ENCODE data around the gene DNM3.
A peak's percentile ranks its signal among the peaks of the same experiment; 100 is the strongest.

Gene DNM3

DNA sequence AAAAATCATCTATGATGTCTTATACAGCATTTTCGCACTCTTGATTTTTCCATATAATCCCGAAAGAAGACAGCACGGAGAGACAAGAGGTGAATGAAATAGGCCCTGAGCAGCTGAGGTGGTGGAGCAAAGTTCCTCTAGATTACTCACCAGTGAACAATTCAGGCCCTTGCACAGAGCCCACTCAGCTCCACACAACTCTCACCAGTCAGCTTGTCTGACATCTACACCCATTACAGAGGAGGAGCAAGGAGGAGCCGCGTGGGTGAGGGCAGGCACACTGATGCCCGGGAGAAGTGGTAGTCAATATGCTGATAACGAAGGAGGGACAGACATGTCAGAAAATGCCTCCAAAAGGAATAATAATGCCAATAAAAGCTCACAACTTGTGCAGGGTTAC, 59.9 kb downstream of the DNM3 start:
- DNase-seq (ENCODE audit: insufficient read length, low spot score) (no peak), FAIRE-seq (no peak)
- TF ChIP-seq, protein P1, sequence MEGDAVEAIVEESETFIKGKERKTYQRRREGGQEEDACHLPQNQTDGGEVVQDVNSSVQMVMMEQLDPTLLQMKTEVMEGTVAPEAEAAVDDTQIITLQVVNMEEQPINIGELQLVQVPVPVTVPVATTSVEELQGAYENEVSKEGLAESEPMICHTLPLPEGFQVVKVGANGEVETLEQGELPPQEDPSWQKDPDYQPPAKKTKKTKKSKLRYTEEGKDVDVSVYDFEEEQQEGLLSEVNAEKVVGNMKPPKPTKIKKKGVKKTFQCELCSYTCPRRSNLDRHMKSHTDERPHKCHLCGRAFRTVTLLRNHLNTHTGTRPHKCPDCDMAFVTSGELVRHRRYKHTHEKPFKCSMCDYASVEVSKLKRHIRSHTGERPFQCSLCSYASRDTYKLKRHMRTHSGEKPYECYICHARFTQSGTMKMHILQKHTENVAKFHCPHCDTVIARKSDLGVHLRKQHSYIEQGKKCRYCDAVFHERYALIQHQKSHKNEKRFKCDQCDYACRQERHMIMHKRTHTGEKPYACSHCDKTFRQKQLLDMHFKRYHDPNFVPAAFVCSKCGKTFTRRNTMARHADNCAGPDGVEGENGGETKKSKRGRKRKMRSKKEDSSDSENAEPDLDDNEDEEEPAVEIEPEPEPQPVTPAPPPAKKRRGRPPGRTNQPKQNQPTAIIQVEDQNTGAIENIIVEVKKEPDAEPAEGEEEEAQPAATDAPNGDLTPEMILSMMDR (IDR thresholded peaks at IDR 0.05; ENCODE audit: insufficient read depth, missing control alignments): no peak

DNA sequence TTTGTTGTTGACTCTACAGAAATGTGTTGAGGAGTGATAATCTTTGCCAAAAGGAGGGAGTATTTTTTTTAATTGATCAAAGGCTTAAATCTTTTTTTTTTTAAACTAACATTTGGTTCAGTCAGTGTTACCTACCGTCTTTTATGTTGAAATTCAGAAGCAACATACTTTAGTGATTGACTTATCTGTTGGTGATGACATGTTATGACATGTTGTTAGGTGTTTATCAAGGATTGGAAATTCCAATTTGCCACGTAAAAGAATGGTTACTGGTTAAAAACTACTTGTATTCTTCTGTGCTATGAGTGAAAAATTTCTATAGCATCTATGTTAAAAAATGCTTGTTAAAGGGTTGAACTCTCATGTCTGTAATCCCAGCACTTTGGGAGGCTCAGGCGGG, 61.2 kb downstream of the DNM3 start:
- FAIRE-seq (peak; percentile 84), DNase-seq (ENCODE audit: insufficient read length, low spot score) (no peak)
- TF ChIP-seq, protein P1 (IDR thresholded peaks at IDR 0.05; ENCODE audit: insufficient read depth, missing control alignments): no peak

DNA sequence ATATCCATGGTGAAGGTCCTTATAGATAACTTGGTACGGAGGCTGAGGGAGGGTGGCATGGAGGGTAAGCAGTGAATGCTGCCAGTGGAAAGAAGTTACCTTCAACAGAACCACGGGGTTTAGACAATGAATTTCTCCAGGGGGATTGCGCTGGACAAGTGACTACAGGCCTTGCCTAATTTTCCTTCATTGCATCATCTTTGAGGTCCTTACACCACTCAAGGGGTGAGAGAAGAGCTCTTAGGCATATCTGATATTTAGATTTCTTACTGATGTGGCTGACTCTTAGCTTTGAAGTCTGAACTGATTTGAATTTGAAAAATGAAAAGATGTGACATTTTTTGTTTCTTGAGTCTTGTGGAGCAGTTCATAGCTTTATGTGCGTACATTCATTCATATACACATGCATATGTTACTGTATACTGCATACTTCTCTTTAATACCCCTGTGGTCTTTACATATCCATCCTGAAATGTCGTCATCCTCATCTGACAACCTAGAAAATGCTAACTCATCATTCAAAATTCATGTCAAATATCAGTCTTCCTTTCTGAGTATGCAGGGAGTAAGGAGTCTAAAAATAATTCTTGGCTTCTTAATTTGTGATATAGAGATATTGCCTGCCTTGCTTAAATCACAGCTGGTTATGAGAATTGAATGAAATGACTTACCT, 63.6 kb downstream of the DNM3 start:
- TF ChIP-seq, protein P1 (IDR thresholded peaks at IDR 0.05; ENCODE audit: insufficient read depth, missing control alignments): no peak
- no peak for DNase-seq (ENCODE audit: insufficient read length, low spot score)
- FAIRE-seq: peak; percentile 55

DNA sequence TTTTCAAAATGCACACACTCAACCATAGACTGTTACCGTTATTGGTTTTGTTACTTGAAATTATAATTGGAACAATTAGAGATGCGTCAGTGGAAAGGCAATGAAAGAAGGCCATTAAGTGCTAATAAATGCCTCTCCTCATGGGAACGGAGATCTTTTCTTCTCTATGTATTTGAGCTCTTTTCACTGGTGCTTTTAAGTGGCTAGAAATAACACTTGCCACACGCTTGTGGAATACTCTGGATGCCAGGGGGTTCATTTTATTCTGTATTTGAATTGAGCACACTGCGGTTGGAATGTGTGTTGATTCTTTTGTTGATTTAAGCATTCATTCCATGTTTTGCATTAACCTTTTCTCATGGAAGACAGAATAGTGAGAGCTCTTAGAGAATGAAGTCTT, 68.4 kb downstream of the DNM3 start:
- TF ChIP-seq, protein P1 (IDR thresholded peaks at IDR 0.05; ENCODE audit: insufficient read depth, missing control alignments): no peak
- FAIRE-seq (no peak), DNase-seq (ENCODE audit: insufficient read length, low spot score) (no peak)

DNA sequence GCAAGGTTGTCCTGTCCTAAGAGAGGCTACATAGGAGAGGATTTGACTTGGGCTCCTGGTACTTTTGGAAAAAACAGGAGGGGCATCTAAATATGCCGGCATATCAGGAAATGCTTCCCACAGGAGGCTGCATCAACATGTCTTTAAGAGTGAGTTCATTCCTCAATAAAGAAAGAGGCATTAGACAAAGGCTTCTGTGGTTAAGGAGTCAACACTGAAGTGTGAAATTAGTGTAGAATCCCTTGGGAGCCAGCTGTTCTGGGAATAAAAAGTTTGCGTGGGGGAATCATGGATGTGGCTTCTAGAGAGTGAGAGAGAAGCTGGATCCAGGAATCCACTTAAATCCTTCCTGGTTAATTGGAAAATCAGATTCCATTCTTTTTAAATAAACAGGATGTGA, 69.5 kb downstream of the DNM3 start:
- DNase-seq (ENCODE audit: insufficient read length, low spot score): no peak
- TF ChIP-seq, protein P1 (IDR thresholded peaks at IDR 0.05; ENCODE audit: insufficient read depth, missing control alignments): no peak
- no peak for FAIRE-seq

DNA sequence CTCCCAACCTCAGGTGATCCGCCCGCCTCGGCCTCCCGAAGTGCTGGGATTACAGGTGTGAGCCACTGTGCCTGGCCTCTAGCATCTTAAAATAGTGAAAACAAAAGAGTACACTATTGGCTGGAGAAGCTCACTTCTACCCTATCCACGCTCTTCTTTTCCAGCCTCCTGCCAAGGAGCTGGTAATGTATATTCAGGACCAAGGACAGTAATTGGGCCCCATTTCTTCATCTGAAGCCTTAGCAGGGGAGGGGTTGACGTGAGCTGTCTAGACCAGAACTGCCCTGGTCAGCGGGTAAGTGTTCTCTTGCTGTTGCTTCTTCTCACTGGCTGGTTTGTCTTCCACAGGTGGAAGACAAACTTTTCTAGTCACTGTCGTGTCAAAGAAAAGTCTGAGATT, 70.2 kb downstream of the DNM3 start:
- no peak for DNase-seq (ENCODE audit: insufficient read length, low spot score)
- FAIRE-seq: no peak

More for the DNA sequence above, 70.2 kb downstream of the DNM3 start:
- TF ChIP-seq, protein P1 (IDR thresholded peaks at IDR 0.05; ENCODE audit: insufficient read depth, missing control alignments): no peak

Measured in D721Med (cell line).